C4-2B (cell line): Measurements from ENCODE around the gene IRF7.
A peak's percentile ranks its signal among the peaks of the same experiment; 100 is the strongest.

Source experiments
- H3K27ac ChIP-seq: fragments of 450-650 bp; 2 replicates; pipeline ENCODE4 v1.5.1; 2017
- CTCF ChIP-seq: fragments of 450-650 bp; conservative IDR thresholded peaks from 2 replicates; pipeline ENCODE4 v1.5.1; 2017; ENCODE audit warnings: mild to moderate bottlenecking
- ZFX ChIP-seq: fragments of 450-650 bp; IDR thresholded peaks from 2 replicates; pipeline ENCODE4 v1.6.1; 2017

IRF7 gene

GRCh38 chr11:587546-587945 is 28.2 kb downstream of the IRF7 start:
- TF ChIP-seq ZFX (no peak), CTCF (no peak)
- H3K27ac ChIP-seq, result no peak overlapping the region

GRCh38 chr11:586376-587316 is 29.1 kb downstream of the IRF7 start:
- no peak overlapping the region for H3K27ac ChIP-seq
- TF ChIP-seq CTCF (no peak), ZFX (no peak)

- H3K27ac ChIP-seq, result no peak overlapping the region
- TF ChIP-seq CTCF (no peak), ZFX (no peak)
These were observed 31.5 kb downstream of the IRF7 start for GRCh38 chr11:584287-584686.

GRCh38 chr11:581752-582151 is 34.0 kb downstream of the IRF7 start:
- H3K27ac ChIP-seq, result no peak overlapping the region
- no peak for TF ChIP-seq ZFX
- TF ChIP-seq CTCF, result no peak

- H3K27ac ChIP-seq, result no peak overlapping the region
- no peak for TF ChIP-seq ZFX
- TF ChIP-seq CTCF, result no peak
These were observed 34.4 kb downstream of the IRF7 start for GRCh38 chr11:581342-581741.

GRCh38 chr11:579830-580601 is 35.7 kb downstream of the IRF7 start:
- H3K27ac ChIP-seq, result peak overlapping the region; percentile 1; the same call in 1 of the 2 replicates
- no peak for TF ChIP-seq ZFX
- TF ChIP-seq CTCF, result no peak
